Mammary epithelial cell (primary cell): ENCODE measurements around the gene SCN3B.

ENCODE experiments used
- EZH2 ChIP-seq: IDR thresholded peaks from 2 replicates; pipeline ENCODE4 v1.6.1; 2012; ENCODE audit warnings: low read length, inconsistent platforms, borderline replicate concordance
- TF ChIP-seq, protein P1 (sequence below), 2 donors: IDR thresholded peaks in 1 of 2; conservative IDR thresholded peaks in 1 of 2; 2 replicates each; pipeline ENCODE4 v1.5.1; 2011 to 2012; ENCODE audit warnings: inconsistent platforms in 2 of 2, low read length in 2 of 2, mild to moderate bottlenecking in 2 of 2, control low read depth in 1 of 2, low read depth in 1 of 2; ENCODE audit not compliant: insufficient read depth in 1 of 2; ENCODE audit errors: extremely low read depth in 1 of 2

- TF ChIP-seq EZH2, result no peak
- TF ChIP-seq, protein P1, sequence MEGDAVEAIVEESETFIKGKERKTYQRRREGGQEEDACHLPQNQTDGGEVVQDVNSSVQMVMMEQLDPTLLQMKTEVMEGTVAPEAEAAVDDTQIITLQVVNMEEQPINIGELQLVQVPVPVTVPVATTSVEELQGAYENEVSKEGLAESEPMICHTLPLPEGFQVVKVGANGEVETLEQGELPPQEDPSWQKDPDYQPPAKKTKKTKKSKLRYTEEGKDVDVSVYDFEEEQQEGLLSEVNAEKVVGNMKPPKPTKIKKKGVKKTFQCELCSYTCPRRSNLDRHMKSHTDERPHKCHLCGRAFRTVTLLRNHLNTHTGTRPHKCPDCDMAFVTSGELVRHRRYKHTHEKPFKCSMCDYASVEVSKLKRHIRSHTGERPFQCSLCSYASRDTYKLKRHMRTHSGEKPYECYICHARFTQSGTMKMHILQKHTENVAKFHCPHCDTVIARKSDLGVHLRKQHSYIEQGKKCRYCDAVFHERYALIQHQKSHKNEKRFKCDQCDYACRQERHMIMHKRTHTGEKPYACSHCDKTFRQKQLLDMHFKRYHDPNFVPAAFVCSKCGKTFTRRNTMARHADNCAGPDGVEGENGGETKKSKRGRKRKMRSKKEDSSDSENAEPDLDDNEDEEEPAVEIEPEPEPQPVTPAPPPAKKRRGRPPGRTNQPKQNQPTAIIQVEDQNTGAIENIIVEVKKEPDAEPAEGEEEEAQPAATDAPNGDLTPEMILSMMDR (conservative IDR thresholded peaks at IDR 0.05 in 1 of 2, IDR thresholded peaks at IDR 0.05 in 1 of 2; ENCODE audit: extremely low read depth in 1 of 2, insufficient read depth in 1 of 2, low read depth in 1 of 2, low read length in 2 of 2), result no peak
Measured at GRCh38 chr11:123641495-123641840, 13.0 kb downstream of the SCN3B start.
